Naive thymus-derived CD8-positive, alpha-beta T cell (primary cell): Measurements from ENCODE around the gene SORCS2. TPM values are rescaled to one million over a fixed set of nuclear protein-coding genes. Genes with fewer than 3 reads are reported as not detected.
A peak's percentile ranks its signal among the peaks of the same experiment; 100 is the strongest.

Experiments
- ATAC-seq, 2 donors: fragments of 150-1000 bp; cut with Tn5 transposase in 1 of 2; sonication (Bioruptor Pico), chemical (Tn5 transposase) in 1 of 2; 1 replicate in 1 of 2; 2 replicates in 1 of 2; pipeline ENCODE4 v1.10.0; 2021; ENCODE audit warnings: mild to moderate bottlenecking in 2 of 2, moderate library complexity in 2 of 2
- POLR2A ChIA-PET: fragments of 350-600 bp; sonication (Branson Sonifier 250); formaldehyde crosslinking; loops from one replicate; lab custom pipeline; 2021; ENCODE audit warnings: antibody characterized with exemption; lab: Charles Lee
- DNase-seq, 10 donors: peaks; one replicate each; pipeline versions ENCODE4 v3.0.0 to v3.0.0-alpha.2; 2020 to 2022
- H3K27ac Mint-ChIP-seq, 10 donors: one replicate each; pipeline ENCODE4 v1.8.0; 2020 to 2022; ENCODE audit warnings: mild to moderate bottlenecking in 10 of 10, mixed read lengths in 10 of 10, moderate library complexity in 4 of 10, inconsistent platforms in 1 of 10
- H3K27me3 Mint-ChIP-seq, 5 donors: one replicate each; pipeline ENCODE4 v1.8.0; 2021 to 2022; ENCODE audit warnings: mixed read lengths in 5 of 5
- H3K36me3 Mint-ChIP-seq, 3 donors: one replicate each; pipeline ENCODE4 v1.8.0; 2020 to 2022; ENCODE audit warnings: mixed read lengths in 3 of 3, mild to moderate bottlenecking in 2 of 3, inconsistent platforms in 1 of 3
- H3K4me1 Mint-ChIP-seq, 4 donors: one replicate each; pipeline ENCODE4 v1.8.0; 2021 to 2022; ENCODE audit warnings: mixed read lengths in 4 of 4
- H3K4me3 Mint-ChIP-seq, 10 donors: one replicate each; pipeline ENCODE4 v1.8.0; 2020 to 2022; ENCODE audit warnings: mild to moderate bottlenecking in 10 of 10, mixed read lengths in 10 of 10, moderate library complexity in 6 of 10, inconsistent platforms in 1 of 10
- H3K9me3 Mint-ChIP-seq, 9 donors: one replicate each; pipeline ENCODE4 v1.8.0; 2020 to 2022; ENCODE audit warnings: mixed read lengths in 9 of 9, mild to moderate bottlenecking in 3 of 9, inconsistent platforms in 1 of 9, moderate library complexity in 1 of 9
- polyA plus RNA-seq, 3 donors: library from polyadenylated mRNA; unstranded; fragments of 300-500 nt; fragmentation: Illumina TruSeq; gene quantifications; one replicate each; pipeline ENCODE4 v1.2.3, GENCODE V29; 2021
- total RNA-seq, 8 experiments: library from RNA in 2 of 8; stranded (reverse) in 2 of 8; gene quantifications; one replicate each; pipeline ENCODE4 v1.2.3 and lab custom pipeline; 2021 to 2026

Gene SORCS2
- total and polyA plus RNA-seq, 5 experiments from 2014 or later, result not detected

DNA sequence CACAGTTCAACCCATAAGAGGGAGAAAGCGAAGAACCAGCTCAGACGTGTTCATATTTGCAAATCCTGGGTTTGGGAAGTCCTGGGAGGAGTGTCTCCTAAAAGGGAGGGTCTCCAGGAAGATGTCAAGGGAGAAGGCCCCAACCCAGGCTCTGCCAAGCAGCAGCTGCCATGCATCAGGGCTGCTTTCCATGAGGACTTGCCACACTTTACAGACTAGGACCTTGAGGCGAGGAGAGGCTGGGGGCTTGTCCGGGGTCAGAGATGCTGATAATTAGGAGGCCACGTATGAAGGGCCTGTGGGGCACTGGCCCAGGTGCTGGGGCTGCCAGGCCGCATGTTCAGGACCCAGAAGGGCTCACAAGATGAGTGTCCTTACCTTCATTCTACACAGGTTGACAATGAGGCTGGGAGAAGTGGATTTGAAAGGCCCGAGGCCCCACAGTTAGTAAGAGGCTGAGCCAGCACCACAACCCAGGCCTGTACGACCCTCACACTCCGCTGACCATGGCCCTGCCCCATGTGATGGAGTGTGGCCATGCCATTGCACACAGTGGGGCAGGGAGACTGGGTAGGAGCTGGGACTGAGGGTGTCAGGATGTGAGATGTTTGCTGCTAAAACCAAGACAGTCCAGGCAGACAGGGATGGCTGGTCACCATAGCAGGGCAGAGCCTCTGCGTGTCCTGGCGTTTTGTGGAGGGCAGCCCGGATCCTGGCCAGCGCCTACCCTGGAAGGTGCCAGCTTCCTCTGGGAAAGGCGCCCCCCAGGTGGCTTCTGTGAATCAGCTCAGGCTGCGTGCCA, 147.6 kb downstream of the SORCS2 start:
- Mint-ChIP-seq H3K27me3 (peaks cover 0 to 12% (median 2%) of the 10 kb centered on the region in 5 donors), H3K36me3 (peaks cover 0 to 2% (median 0%) of the 10 kb centered on the region in 3 donors)
- POLR2A ChIA-PET, result no interaction called here

GRCh38 chr4:7340553-7341433, 148.5 kb downstream of the SORCS2 start:
- Mint-ChIP-seq H3K4me3 (no peak overlapping the region), H3K9me3 (peaks cover 0 to 16% (median 5%) of the 10 kb centered on the region in 9 donors), H3K27me3 (peaks cover 0 to 15% (median 2%) of the 10 kb centered on the region in 5 donors), H3K4me1 (peaks cover 0 to 8% (median 0%) of the 10 kb centered on the region in 4 donors), H3K27ac (no peak overlapping the region), H3K36me3 (peaks cover 0 to 2% (median 0%) of the 10 kb centered on the region in 3 donors)
- POLR2A ChIA-PET, result no interaction called here
- ATAC-seq, result no peak
- DNase-seq, result no peak

More for the DNA sequence above, 147.6 kb downstream of the SORCS2 start:
- DNase-seq, result no peak
- H3K27ac Mint-ChIP-seq, result no peak overlapping the region
- no peak for ATAC-seq
- H3K4me1 Mint-ChIP-seq, result peaks cover 0 to 8% (median 0%) of the 10 kb centered on the region in 4 donors
- peaks cover 0 to 10% (median 4%) of the 10 kb centered on the region in 9 donors for H3K9me3 Mint-ChIP-seq
- no peak overlapping the region for H3K4me3 Mint-ChIP-seq

DNA sequence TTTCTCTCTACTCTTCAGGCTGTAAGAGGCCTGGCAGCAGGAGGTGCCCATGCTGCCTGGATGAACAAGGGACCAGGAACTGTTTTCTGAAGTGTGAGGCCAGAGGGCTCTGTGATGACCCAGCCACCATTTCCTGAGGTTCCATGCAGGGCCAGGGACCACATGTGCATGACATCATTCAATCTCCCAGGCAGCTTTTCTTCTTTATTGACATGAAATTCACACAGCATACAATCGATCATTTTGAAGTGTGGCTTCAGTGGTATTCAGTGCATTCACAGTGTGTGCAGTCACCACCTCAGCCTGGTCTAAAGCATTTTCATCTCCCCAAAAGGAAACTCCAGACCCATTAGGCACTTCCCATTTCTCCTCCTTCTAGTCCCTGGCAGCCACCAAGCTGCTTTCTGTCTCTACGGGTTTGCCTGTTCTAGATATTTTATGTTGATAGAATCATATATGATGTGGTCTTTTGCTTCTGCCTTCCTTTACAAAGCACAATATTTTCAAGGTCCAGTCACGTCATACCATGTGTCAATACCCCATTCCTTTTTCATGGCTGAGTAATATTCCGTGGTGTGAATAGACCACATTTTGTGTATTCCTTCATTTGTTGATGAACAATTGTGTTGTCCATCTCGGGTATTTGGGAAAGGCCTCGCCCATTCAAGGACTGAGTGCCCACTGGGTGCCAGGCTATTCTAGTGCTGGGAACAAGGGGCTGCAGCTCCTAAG, 149.3 kb downstream of the SORCS2 start:
- peaks cover 0 to 8% (median 0%) of the 10 kb centered on the region in 4 donors for H3K4me1 Mint-ChIP-seq
- H3K36me3 Mint-ChIP-seq, result peaks cover 0 to 3% (median 2%) of the 10 kb centered on the region in 3 donors
- no peak overlapping the region for H3K4me3 Mint-ChIP-seq
- ATAC-seq (no peak), DNase-seq (no peak)
- no peak overlapping the region for H3K27ac Mint-ChIP-seq
- H3K27me3 Mint-ChIP-seq, result peaks cover 0 to 18% (median 2%) of the 10 kb centered on the region in 5 donors
- POLR2A ChIA-PET, result no interaction called here
- H3K9me3 Mint-ChIP-seq, result peaks cover 1 to 24% (median 14%) of the 10 kb centered on the region in 9 donors

- ATAC-seq, result no peak
- Mint-ChIP-seq H3K36me3 (peaks cover 0 to 5% (median 0%) of the 10 kb centered on the region in 3 donors), H3K27ac (no peak overlapping the region), H3K27me3 (peaks cover 0 to 18% (median 1%) of the 10 kb centered on the region in 5 donors), H3K9me3 (peaks cover 2 to 29% (median 16%) of the 10 kb centered on the region in 9 donors), H3K4me1 (peaks cover 0 to 7% (median 0%) of the 10 kb centered on the region in 4 donors), H3K4me3 (no peak overlapping the region)
- DNase-seq, result peak in 1 of 10 donors; percentile 26
- POLR2A ChIA-PET, result no interaction called here
Measured at GRCh38 chr4:7342223-7343080, 150.1 kb downstream of the SORCS2 start.

DNA sequence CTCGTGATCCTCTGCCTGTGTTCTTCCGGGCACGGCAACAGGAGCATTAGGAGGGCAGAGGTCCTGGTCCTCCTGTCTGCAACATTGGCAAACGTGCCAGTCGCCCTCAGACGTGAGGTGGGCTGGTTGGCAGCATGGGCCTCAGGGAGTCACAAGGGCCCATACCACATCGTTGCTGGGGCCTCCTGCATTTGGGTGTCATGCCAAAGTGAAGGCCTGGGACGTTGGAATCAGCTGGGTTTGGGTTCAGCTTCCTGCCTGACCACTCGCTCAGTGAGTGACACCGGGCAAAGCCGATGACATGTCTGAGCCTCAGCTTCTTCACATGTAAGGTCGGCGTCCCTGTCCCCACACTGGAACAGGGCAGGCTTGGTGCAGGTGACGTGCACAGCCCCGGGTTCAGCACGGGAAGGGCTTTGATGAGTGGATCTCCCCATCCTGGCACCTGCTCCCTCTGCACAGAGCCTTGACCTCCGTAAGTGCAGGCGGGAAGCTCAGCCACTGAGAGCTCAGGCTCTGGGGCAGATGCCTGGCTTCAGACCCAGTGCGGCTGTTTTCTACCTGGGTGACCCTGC, 150.8 kb downstream of the SORCS2 start:
- Mint-ChIP-seq H3K9me3 (peaks cover 2 to 29% (median 16%) of the 10 kb centered on the region in 9 donors), H3K4me1 (peaks cover 0 to 3% (median 0%) of the 10 kb centered on the region in 4 donors), H3K27me3 (peaks cover 0 to 14% (median under 1%) of the 10 kb centered on the region in 5 donors), H3K36me3 (peaks cover 0 to 5% (median 0%) of the 10 kb centered on the region in 3 donors), H3K27ac (no peak overlapping the region), H3K4me3 (no peak overlapping the region)
- POLR2A ChIA-PET, result no interaction called here
- DNase-seq, result no peak
- no peak for ATAC-seq

GRCh38 chr4:7343950-7344349, 151.6 kb downstream of the SORCS2 start:
- peaks cover 0 to 12% (median 0%) of the 10 kb centered on the region in 5 donors for H3K27me3 Mint-ChIP-seq
- no peak overlapping the region for H3K4me3 Mint-ChIP-seq
- DNase-seq, result no peak
- no peak overlapping the region for H3K27ac Mint-ChIP-seq
- H3K9me3 Mint-ChIP-seq, result peaks cover 2 to 29% (median 16%) of the 10 kb centered on the region in 9 donors
- POLR2A ChIA-PET, result no interaction called here
- no peak for ATAC-seq
- peaks cover 0 to 2% (median 0%) of the 10 kb centered on the region in 4 donors for H3K4me1 Mint-ChIP-seq
- peaks cover 0 to 5% (median 0%) of the 10 kb centered on the region in 3 donors for H3K36me3 Mint-ChIP-seq

DNA sequence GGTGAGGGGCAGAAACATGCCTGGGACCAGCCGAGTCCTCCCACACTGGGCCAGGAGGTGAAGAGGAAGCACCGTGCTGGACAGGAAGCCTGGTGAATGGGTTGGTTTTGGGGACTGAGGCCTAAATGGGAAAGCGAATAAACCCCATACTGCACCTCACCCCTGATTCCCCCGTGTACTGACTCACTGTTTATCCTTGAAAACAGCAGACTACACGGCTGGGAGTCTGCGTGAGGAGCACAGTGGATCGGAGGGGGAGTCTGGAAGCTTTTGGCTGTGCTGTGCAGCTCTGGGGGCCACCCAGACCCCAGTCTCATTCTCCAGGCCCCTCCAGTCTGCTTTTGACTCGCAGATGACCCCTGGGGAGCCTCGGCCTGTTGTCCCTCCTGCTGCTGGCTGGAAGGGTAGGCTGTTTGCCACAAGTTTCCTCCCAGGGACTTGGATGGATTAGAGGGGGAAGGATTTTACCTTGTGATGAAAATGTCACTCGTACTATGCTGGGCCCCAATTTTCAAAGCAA, 152.4 kb downstream of the SORCS2 start:
- Mint-ChIP-seq H3K36me3 (peaks cover 0 to 5% (median 0%) of the 10 kb centered on the region in 3 donors), H3K4me3 (no peak overlapping the region), H3K9me3 (peaks cover 2 to 29% (median 16%) of the 10 kb centered on the region in 9 donors), H3K27me3 (peaks cover 0 to 7% (median 0%) of the 10 kb centered on the region in 5 donors), H3K4me1 (no peaks in the 10 kb centered on the region), H3K27ac (no peak overlapping the region)
- DNase-seq (no peak), ATAC-seq (no peak)
- POLR2A ChIA-PET, result no interaction called here

GRCh38 chr4:7347981-7348380, 155.6 kb downstream of the SORCS2 start:
- Mint-ChIP-seq H3K9me3 (peaks cover 2 to 19% (median 12%) of the 10 kb centered on the region in 9 donors), H3K27me3 (peaks cover 0 to 25% (median 6%) of the 10 kb centered on the region in 5 donors), H3K27ac (no peak overlapping the region), H3K4me1 (no peaks in the 10 kb centered on the region), H3K36me3 (peaks cover 0 to 5% (median 0%) of the 10 kb centered on the region in 3 donors), H3K4me3 (no peak overlapping the region)
- POLR2A ChIA-PET, result no interaction called here
- ATAC-seq (no peak), DNase-seq (no peak)

DNA sequence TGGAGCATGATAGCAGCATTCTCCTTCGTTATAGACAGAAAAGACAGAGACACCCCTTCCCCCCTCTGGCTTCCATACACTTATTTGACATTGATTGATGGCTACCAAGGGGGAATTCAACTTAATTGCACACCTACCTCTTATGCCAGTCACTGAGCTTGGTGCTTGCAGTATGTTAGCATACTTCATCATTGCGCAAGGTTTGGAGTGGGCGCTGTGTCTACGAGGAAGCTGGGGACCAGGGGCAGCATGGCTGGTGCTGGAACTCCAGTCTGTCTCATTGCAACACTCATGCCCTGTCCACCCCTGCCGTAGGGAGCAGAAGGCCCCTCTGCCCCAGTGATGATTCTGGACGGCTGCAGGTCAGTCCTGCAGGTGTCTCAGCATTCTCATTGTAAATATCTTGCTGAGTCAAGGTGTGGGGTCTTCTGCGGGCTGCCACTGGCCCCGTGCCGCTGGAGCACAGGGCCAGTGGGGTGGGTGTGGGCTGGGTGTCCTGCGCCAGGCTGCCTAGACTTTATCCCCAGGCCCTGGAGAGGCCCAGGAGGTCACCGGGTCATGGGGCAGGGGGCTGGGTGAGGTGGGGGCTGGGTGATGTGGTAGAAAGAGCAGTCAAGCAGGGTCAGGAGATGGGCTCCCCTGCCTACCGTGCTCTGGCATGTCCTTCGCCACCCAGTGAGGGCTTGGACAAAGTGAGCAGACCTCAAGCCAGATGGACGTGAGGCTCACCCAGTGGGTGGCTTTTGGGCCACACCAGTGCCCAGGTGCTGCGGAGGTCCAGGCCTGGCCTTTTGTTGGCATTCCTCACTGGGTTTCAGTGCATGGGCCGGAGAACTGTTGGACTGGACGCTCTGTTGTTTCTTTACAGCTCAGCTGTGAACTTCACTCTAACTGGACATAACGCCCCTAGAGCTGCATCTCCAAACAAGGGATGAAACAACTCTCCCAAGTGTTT, 156.9 kb downstream of the SORCS2 start:
- H3K4me1 Mint-ChIP-seq, result no peaks in the 10 kb centered on the region
- POLR2A ChIA-PET, result no interaction called here
- no peak overlapping the region for H3K4me3 Mint-ChIP-seq
- peaks cover 2 to 19% (median 12%) of the 10 kb centered on the region in 9 donors for H3K9me3 Mint-ChIP-seq
- H3K27ac Mint-ChIP-seq, result peak overlapping the region in 1 of 10 donors; percentile 51
- H3K27me3 Mint-ChIP-seq, result peaks cover 0 to 26% (median 6%) of the 10 kb centered on the region in 5 donors
- H3K36me3 Mint-ChIP-seq, result peaks cover 0 to 5% (median 0%) of the 10 kb centered on the region in 3 donors
- DNase-seq (no peak), ATAC-seq (no peak)

GRCh38 chr4:7350396-7350795, 158.1 kb downstream of the SORCS2 start:
- H3K9me3 Mint-ChIP-seq, result peaks cover 2 to 18% (median 11%) of the 10 kb centered on the region in 9 donors
- ATAC-seq, result no peak

More at GRCh38 chr4:7350396-7350795, 158.1 kb downstream of the SORCS2 start:
- Mint-ChIP-seq H3K4me3 (no peak overlapping the region), H3K4me1 (no peaks in the 10 kb centered on the region), H3K27me3 (peaks cover 0 to 26% (median 6%) of the 10 kb centered on the region in 5 donors), H3K27ac (no peak overlapping the region), H3K36me3 (peaks cover 0 to 5% (median 0%) of the 10 kb centered on the region in 3 donors)
- no peak for DNase-seq
- POLR2A ChIA-PET, result no interaction called here
